Duodenal mucosa (tissue), 2 donors: ENCODE measurements around the gene ACVR2A.

ENCODE experiments used
- H3K27ac ChIP-seq: one replicate; pipeline ENCODE4 v1.7.0; 2013; ENCODE audit warnings: low read depth, low read length
- H3K27me3 ChIP-seq, 2 donors: one replicate each; pipeline ENCODE4 v1.7.0; 2013; ENCODE audit warnings: low read length in 2 of 2, control low read depth in 1 of 2; ENCODE audit not compliant: insufficient read depth in 2 of 2, control insufficient read depth in 1 of 2
- H3K36me3 ChIP-seq, 2 donors: one replicate each; pipeline ENCODE4 v1.7.0; 2013; ENCODE audit warnings: low read length in 2 of 2, control low read depth in 1 of 2; ENCODE audit not compliant: insufficient read depth in 2 of 2, control insufficient read depth in 1 of 2
- H3K4me1 ChIP-seq, 2 donors: one replicate each; pipeline ENCODE4 v1.7.0; 2013; ENCODE audit warnings: low read length in 2 of 2, control low read depth in 1 of 2; ENCODE audit not compliant: insufficient read depth in 2 of 2, control insufficient read depth in 1 of 2
- H3K4me3 ChIP-seq, 2 donors: one replicate each; pipeline ENCODE4 v1.7.0; 2013; ENCODE audit warnings: low read length in 2 of 2, low read depth in 1 of 2
- H3K9ac ChIP-seq, 2 donors: one replicate each; pipeline ENCODE4 v1.7.0; 2013; ENCODE audit warnings: low read length in 2 of 2, low read depth in 1 of 2
- H3K9me3 ChIP-seq, 2 donors: one replicate each; pipeline ENCODE4 v1.7.0; 2013; ENCODE audit warnings: low read length in 2 of 2, control low read depth in 1 of 2; ENCODE audit not compliant: control insufficient read depth in 1 of 2

ACVR2A gene

DNA sequence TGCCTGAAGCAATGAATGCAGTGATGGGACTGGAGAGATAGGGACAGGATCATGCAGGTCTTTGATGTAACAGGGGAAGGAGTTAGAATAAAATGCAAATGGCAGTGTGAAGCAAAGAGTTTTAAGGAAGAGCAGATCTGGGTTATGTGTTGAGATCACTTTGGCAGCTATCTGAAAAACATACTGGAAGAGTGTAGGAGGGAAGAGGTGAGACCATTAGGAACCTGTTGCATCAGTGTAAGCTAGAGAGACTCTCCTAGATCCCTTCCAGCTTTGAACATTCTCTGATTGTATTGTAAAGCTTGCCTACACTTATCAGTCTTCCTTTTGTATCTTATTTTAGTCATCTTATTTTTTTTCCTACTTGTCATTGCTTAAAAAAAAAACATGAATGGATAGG lies 10.5 kb downstream of the ACVR2A start:
- Histone ChIP-seq H3K4me1 (peaks cover 7 to 24% of the 10 kb centered on the region in 2 donors), H3K9me3 (no peaks in the 10 kb centered on the region), H3K9ac (no peak overlapping the region), H3K4me3 (no peak overlapping the region), H3K27me3 (no peaks in the 10 kb centered on the region), H3K27ac (no peak overlapping the region), H3K36me3 (no peaks in the 10 kb centered on the region)

DNA sequence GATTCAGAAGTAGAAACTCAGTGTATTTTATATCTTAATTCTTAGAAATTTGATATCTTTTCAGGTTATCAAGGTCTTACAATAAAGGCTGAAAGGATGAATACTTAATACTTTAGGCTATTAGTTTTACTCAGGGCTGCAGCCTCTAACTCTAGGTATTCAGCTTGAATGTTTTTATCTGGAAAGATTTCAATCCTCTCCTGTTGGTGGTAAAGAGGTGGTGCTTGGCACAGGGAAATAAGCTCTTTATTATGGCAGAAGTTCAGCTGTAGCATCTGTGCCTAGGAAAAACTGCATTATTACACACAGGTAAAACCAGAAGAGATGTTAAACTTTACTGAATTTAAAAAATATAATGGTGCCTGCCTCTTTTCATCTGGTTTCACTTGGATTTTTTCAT lies 11.1 kb downstream of the ACVR2A start:
- Histone ChIP-seq H3K27me3 (no peaks in the 10 kb centered on the region), H3K36me3 (no peaks in the 10 kb centered on the region), H3K27ac (no peak overlapping the region), H3K4me3 (no peak overlapping the region), H3K4me1 (peaks cover 7 to 21% of the 10 kb centered on the region in 2 donors), H3K9ac (no peak overlapping the region), H3K9me3 (no peaks in the 10 kb centered on the region)

DNA sequence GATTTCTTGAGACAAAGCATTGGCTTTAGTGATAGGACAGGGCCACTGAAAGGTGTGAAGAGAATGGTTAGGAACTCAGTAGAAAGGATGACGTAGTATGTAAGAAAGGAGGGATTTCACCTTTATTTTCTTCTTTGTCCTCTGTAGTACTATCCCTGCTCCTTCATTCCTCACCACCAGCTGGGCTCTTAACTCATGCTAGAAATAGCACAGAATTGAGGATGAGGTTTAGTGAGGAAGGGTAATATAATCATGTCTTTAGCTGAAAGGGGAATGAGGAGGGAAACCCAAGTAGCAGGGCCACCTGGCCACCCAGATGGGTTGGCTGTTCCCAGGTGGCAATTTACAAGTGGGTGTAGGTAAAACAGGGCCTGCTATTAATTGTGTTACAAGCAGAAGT lies 15.2 kb downstream of the ACVR2A start:
- no peak overlapping the region for H3K4me3 ChIP-seq
- no peaks in the 10 kb centered on the region for H3K36me3 ChIP-seq
- no peaks in the 10 kb centered on the region for H3K27me3 ChIP-seq
- no peaks in the 10 kb centered on the region for H3K9me3 ChIP-seq
- H3K9ac ChIP-seq = no peak overlapping the region
- H3K4me1 ChIP-seq = peaks cover 15 to 19% of the 10 kb centered on the region in 2 donors
- H3K27ac ChIP-seq = no peak overlapping the region

DNA sequence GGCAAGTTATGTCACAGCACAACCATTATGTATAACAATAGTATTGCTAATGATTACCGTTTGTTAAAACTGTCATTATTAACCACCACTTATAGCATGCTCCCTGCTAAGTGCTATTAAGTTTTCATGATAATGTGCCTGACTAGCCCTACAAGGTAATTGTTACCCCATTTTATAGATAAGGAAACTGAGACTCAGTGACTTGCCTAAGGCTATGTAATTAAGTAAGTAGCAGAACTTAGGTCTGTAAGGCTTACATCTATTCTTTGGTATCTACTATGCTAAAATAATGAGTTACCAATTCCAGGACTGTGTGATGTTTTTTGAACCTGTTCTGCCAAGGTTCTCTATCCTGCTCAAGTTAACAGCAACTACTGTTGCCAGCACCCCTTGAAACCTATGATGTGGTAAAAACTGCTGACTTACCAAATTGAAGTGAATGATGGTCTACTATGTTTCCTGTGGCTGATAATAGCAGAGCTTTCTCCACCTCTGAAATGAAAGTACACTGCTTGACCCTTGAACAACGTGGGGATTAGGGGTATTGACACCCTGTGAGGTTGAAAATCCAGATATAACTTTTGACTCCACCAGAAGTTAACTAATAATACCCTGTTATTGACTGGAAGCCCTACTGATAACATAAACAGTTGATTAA lies 18.2 kb downstream of the ACVR2A start:
- H3K36me3 ChIP-seq = no peaks in the 10 kb centered on the region
- no peak overlapping the region for H3K27ac ChIP-seq
- no peak overlapping the region for H3K4me3 ChIP-seq
- H3K4me1 ChIP-seq = peaks cover 28% of the 10 kb centered on the region in 2 donors
- no peak overlapping the region for H3K9ac ChIP-seq
- H3K27me3 ChIP-seq = no peaks in the 10 kb centered on the region
- no peaks in the 10 kb centered on the region for H3K9me3 ChIP-seq

DNA sequence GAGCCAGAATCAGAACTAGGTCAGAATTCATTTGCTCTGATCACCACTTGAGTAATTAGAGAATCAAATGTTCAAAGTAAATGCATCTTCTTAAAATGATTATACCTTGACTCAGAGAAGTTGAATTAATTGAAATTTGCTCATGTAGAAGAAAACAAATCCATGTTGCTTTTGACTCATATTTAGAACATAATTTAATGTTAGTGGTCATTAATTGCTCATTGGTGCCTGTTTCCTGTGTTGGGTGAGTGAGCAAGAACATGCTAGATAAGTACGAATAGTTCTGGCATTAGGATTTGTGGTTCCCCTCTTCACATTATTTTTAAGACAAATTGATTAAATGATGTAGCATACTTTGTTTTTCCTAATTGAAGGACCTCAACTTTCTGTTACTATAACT lies 19.0 kb downstream of the ACVR2A start:
- Histone ChIP-seq H3K27ac (no peak overlapping the region), H3K4me1 (peaks cover 25 to 28% of the 10 kb centered on the region in 2 donors), H3K9ac (no peak overlapping the region), H3K27me3 (no peaks in the 10 kb centered on the region), H3K36me3 (no peaks in the 10 kb centered on the region), H3K4me3 (no peak overlapping the region), H3K9me3 (no peaks in the 10 kb centered on the region)

DNA sequence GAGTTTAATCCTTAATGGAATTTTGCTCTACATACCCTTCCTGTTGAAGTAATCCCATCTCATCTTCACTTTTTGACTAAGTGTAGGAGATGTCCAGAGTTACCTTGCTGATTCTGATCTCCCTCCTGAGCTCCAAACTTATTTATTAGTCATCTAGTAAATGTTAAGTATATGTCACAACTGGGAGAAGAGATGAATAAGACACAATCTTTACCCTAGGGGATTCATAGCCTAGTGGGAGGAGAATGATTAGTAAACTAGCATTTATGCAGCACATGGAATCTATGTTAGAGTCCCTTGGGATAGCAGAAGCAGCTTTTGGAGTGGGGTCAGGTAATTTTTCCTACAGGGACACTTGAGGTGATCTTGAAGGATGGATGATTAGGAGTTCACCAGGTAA lies 20.7 kb downstream of the ACVR2A start:
- Histone ChIP-seq H3K27me3 (no peaks in the 10 kb centered on the region), H3K9me3 (no peaks in the 10 kb centered on the region), H3K36me3 (no peaks in the 10 kb centered on the region), H3K9ac (no peak overlapping the region), H3K4me1 (peaks cover 25 to 26% of the 10 kb centered on the region in 2 donors), H3K27ac (no peak overlapping the region), H3K4me3 (no peak overlapping the region)

GRCh38 chr2:147867050-147867449 lies 22.2 kb downstream of the ACVR2A start:
- no peak overlapping the region for H3K9ac ChIP-seq
- peaks cover 21 to 26% of the 10 kb centered on the region in 2 donors for H3K4me1 ChIP-seq
- no peaks in the 10 kb centered on the region for H3K27me3 ChIP-seq
- no peak overlapping the region for H3K27ac ChIP-seq
- no peaks in the 10 kb centered on the region for H3K36me3 ChIP-seq
- H3K4me3 ChIP-seq = no peak overlapping the region
- H3K9me3 ChIP-seq = no peaks in the 10 kb centered on the region

DNA sequence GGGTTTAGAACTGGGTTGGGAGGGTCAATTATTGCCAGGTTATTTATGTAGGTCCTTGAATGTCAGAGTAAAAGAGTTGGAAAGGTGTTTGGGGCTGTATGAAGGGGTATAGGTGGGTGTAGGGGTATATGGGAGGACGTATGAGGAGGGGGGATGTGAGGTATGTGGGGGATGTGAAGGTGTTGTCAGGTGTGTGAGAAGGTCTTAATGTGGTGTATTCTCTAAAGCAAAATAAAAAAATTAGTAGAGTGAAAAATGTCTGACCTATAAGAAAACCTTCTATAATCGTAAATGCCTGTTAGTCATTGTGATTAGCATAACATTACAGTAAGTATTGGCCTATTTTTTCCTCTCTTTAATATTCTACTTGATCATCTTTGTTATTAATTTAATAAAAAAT lies 25.1 kb downstream of the ACVR2A start:
- no peaks in the 10 kb centered on the region for H3K9me3 ChIP-seq
- H3K9ac ChIP-seq = no peak overlapping the region
- no peaks in the 10 kb centered on the region for H3K27me3 ChIP-seq
- H3K36me3 ChIP-seq = no peaks in the 10 kb centered on the region
- H3K4me1 ChIP-seq = peaks cover 14 to 36% of the 10 kb centered on the region in 2 donors
- no peak overlapping the region for H3K4me3 ChIP-seq
- H3K27ac ChIP-seq = no peak overlapping the region

DNA sequence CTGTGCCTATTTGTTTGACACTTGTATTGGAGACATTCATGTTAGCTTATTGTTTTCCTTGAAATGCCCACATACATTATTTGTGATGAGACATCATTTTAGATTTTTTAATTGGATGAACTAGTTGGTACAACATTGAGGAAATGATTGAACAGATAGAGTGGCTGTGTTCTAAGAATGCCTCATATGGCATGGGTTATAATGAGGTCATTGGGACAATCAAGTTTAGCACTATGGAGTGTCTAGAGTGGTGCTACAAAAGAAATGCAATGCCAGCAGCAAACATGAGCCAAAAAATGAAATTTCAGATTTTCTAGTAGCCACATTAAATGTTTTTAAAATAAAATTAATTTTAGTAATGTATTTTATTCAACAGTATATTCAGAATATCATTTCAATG lies 28.1 kb downstream of the ACVR2A start:
- no peak overlapping the region for H3K4me3 ChIP-seq
- no peak overlapping the region for H3K27ac ChIP-seq
- H3K9me3 ChIP-seq = no peaks in the 10 kb centered on the region
- no peaks in the 10 kb centered on the region for H3K27me3 ChIP-seq
- peaks cover 10 to 37% of the 10 kb centered on the region in 2 donors for H3K4me1 ChIP-seq
- H3K36me3 ChIP-seq = no peaks in the 10 kb centered on the region
- H3K9ac ChIP-seq = no peak overlapping the region

DNA sequence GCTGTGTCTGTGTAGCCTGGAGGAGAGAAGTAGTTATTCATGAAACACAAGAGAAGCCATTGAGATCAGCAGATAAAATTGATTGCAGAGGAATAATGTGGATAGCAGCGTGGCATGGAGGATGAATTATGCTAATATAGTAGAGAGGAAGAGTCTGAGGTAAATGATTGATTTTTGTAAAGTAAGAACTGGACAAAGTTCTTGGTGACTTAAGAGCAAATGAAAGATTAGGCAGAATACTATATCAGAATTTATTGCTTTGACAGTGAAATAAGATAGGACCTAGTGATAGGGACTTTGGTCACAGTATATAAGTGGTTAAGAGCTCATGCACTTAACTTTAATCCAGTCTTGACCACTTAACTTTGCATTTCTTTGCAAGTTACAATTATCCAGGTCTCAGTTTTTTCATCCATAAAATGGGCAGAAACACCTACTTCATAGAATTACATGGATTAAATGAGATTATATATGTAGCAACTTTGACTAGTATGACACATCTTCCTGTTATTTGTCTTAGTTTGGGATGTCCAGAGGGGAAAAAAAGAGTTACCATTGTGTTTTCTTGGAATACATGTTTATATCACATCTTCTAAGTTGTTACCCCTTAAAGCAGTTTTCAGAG lies 29.1 kb downstream of the ACVR2A start:
- Histone ChIP-seq H3K9me3 (no peaks in the 10 kb centered on the region), H3K36me3 (no peaks in the 10 kb centered on the region), H3K27ac (no peak overlapping the region), H3K4me3 (no peak overlapping the region), H3K27me3 (no peaks in the 10 kb centered on the region), H3K4me1 (peaks cover 10 to 38% of the 10 kb centered on the region in 2 donors), H3K9ac (no peak overlapping the region)
